Loucy (cell line): ENCODE measurements around the gene RPL27A.

Experiments used
- H2AFZ ChIP-seq: fragments of 200-600 bp; sonication (generic); 2 replicates; pipeline ENCODE4 v1.6.0; 2016; ENCODE audit warnings: antibody characterized with exemption, mild to moderate bottlenecking, low read length, moderate library complexity
- H3F3A ChIP-seq: fragments of 200-600 bp; 2 replicates; pipeline ENCODE4 v1.6.0; 2016; ENCODE audit warnings: antibody characterized with exemption, low read depth, mild to moderate bottlenecking
- H3K27me3 ChIP-seq: fragments of 200-600 bp; sonication (generic); 2 replicates; pipeline ENCODE4 v1.6.1; 2014; ENCODE audit warnings: low read length, mild to moderate bottlenecking; ENCODE audit not compliant: insufficient read depth, poor library complexity, severe bottlenecking
- H3K36me3 ChIP-seq: fragments of 200-600 bp; sonication (generic); 2 replicates; pipeline ENCODE4 v1.6.1; 2016; ENCODE audit warnings: low read length; ENCODE audit not compliant: insufficient read depth
- H3K4me1 ChIP-seq: fragments of 200-600 bp; sonication (generic); 2 replicates; pipeline ENCODE4 v1.5.1; 2014; ENCODE audit warnings: low read length, mild to moderate bottlenecking; ENCODE audit not compliant: insufficient read depth, poor library complexity, severe bottlenecking
- H3K4me2 ChIP-seq: fragments of 200-600 bp; sonication (generic); 2 replicates; pipeline ENCODE4 v1.6.0; 2014; ENCODE audit warnings: antibody characterized with exemption, low read length, low read depth, mild to moderate bottlenecking; ENCODE audit not compliant: poor library complexity, severe bottlenecking
- H3K4me3 ChIP-seq: fragments of 200-600 bp; sonication (generic); 2 replicates; pipeline ENCODE4 v1.5.1; 2014; ENCODE audit warnings: low read length, mild to moderate bottlenecking, mixed read lengths; ENCODE audit not compliant: poor library complexity, severe bottlenecking
- H3K79me2 ChIP-seq: fragments of 200-600 bp; sonication (generic); 2 replicates; pipeline ENCODE4 v1.6.1; 2014; ENCODE audit warnings: low read length; ENCODE audit not compliant: insufficient read depth
- H3K9ac ChIP-seq: fragments of 200-600 bp; sonication (generic); 2 replicates; pipeline ENCODE4 v1.6.0; 2014; ENCODE audit warnings: mild to moderate bottlenecking, low read depth, low read length, moderate library complexity; ENCODE audit not compliant: poor library complexity, severe bottlenecking
- H3K9me2 ChIP-seq: fragments of 200-600 bp; sonication (generic); replicated peaks from 2 replicates; pipeline ENCODE4 v1.6.1; 2016; ENCODE audit warnings: low read depth, low read length, mixed read lengths
- H3K9me3 ChIP-seq: fragments of 200-600 bp; sonication (generic); 2 replicates; pipeline ENCODE4 v1.6.1; 2014; ENCODE audit warnings: mild to moderate bottlenecking, antibody characterized with exemption, low read length, low read depth; ENCODE audit not compliant: insufficient read depth
- H4K20me1 ChIP-seq: fragments of 200-600 bp; sonication (generic); 2 replicates; pipeline ENCODE4 v1.6.0; 2014; ENCODE audit warnings: antibody characterized with exemption, low read length, mild to moderate bottlenecking; ENCODE audit not compliant: insufficient read depth, poor library complexity, severe bottlenecking
- EZH2phosphoT487 ChIP-seq: fragments of 200-600 bp; IDR thresholded peaks from 2 replicates; pipeline ENCODE4 v1.6.1; 2018; ENCODE audit warnings: antibody characterized with exemption, mild to moderate bottlenecking, moderate library complexity, borderline replicate concordance
- TF ChIP-seq, protein P1 (sequence below): fragments of 200-600 bp; sonication (generic); conservative IDR thresholded peaks from 2 replicates; pipeline ENCODE4 v1.5.1; 2014; ENCODE audit warnings: mild to moderate bottlenecking, antibody characterized with exemption, low read length

The RPL27A gene

DNA sequence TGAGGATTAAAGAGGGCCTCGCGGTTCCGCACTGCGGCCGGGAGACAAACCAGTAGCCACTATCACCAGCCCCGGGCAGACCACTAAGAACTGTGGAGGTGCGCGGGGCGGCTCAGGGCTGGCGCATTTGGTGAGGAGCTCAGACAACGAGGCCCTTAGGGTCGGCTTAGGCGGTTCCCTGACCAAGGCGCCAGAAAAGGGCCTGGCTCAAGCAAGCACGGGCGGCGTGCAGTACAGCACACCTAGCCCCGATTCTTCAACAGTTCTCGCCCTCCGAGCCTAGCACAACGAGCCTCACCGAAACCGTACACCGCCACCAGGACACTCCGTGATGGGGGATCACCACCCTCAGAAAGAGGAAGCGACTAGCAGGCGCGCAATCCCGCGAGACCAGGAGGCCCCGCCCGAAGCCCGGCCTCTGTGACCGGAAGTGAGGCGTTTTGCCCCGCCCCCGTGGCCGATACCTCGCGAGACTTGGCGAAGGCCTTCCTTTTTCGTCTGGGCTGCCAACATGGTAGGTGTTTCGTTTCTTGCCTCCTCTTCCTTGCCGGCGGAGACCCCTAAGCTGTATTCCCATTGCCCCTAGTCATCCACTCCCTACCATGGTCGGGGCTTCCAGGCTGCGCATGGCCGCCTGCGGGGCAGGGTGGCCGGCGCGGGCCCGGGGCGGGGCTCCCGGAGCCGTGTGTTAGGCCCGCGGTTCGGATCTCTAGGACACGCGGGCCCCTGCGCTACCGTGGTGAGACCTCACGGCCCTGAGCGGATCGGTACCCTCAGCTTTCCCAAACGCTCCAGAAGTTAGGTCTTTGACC lies at the start of gene RPL27A, which contains the start of gene TRIM66:
RPL27A (plus strand) TSS at position 490 of the 812 bp plus-strand sequence; CDS start at position 512, 22 bp downstream.
TRIM66 (minus strand) TSS at position 363 of the 812 bp plus-strand sequence. CDS start 10,391 bp downstream, outside the sequence.
- Histone ChIP-seq H3K79me2 (peaks cover 55% of the 10 kb centered on the region), H3K27me3 (peaks cover 6% of the 10 kb centered on the region), H3K36me3 (peaks cover 28% of the 10 kb centered on the region; the same call in 1 of the 2 replicates), H3K4me3 (peak within 1 kb of the TSS; percentile 94), H3K4me1 (peaks cover 27% of the 10 kb centered on the region), H3K9ac (peak within 1 kb of the TSS; percentile 99), H3F3A (no peaks in the 10 kb centered on the region), H3K9me3 (no peaks in the 10 kb centered on the region), H4K20me1 (peaks cover 37% of the 10 kb centered on the region), H3K9me2 (no peaks in the 10 kb centered on the region), H3K4me2 (peak within 1 kb of the TSS; percentile 89), H2AFZ (peak within 1 kb of the TSS; percentile 78)
- no peak for TF ChIP-seq EZH2phosphoT487
- TF ChIP-seq, protein P1, sequence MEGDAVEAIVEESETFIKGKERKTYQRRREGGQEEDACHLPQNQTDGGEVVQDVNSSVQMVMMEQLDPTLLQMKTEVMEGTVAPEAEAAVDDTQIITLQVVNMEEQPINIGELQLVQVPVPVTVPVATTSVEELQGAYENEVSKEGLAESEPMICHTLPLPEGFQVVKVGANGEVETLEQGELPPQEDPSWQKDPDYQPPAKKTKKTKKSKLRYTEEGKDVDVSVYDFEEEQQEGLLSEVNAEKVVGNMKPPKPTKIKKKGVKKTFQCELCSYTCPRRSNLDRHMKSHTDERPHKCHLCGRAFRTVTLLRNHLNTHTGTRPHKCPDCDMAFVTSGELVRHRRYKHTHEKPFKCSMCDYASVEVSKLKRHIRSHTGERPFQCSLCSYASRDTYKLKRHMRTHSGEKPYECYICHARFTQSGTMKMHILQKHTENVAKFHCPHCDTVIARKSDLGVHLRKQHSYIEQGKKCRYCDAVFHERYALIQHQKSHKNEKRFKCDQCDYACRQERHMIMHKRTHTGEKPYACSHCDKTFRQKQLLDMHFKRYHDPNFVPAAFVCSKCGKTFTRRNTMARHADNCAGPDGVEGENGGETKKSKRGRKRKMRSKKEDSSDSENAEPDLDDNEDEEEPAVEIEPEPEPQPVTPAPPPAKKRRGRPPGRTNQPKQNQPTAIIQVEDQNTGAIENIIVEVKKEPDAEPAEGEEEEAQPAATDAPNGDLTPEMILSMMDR = no peak

DNA sequence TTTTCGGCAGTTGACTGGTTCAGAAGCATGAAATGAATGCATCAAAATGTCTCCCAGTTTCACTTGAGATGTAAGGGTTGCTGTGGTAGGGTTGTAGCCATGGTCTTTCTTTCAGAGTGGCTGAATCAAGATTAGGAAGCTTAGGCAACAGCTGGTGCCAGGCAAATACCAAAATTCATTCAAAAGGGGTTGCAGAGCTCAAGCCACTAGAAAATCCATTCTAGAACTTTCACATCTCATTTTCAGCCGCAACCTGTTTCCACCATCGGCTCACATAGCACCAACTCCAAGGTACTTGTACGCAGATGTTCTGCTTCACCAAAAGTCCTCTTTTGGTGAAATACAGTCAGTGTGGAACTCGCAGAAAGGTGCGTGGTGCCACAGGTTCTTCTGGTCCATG lies 48.1 kb upstream of the RPL27A start:
- Histone ChIP-seq H3K9me2 (no peaks in the 10 kb centered on the region), H3F3A (no peaks in the 10 kb centered on the region), H2AFZ (no peak overlapping the region), H3K4me2 (no peak overlapping the region), H4K20me1 (no peaks in the 10 kb centered on the region), H3K36me3 (no peaks in the 10 kb centered on the region; the same call in 1 of the 2 replicates), H3K9ac (no peak overlapping the region), H3K9me3 (no peaks in the 10 kb centered on the region), H3K79me2 (no peaks in the 10 kb centered on the region), H3K4me3 (no peak overlapping the region), H3K4me1 (no peaks in the 10 kb centered on the region), H3K27me3 (no peaks in the 10 kb centered on the region)
- TF ChIP-seq, protein P1 = no peak
- no peak for TF ChIP-seq EZH2phosphoT487

DNA sequence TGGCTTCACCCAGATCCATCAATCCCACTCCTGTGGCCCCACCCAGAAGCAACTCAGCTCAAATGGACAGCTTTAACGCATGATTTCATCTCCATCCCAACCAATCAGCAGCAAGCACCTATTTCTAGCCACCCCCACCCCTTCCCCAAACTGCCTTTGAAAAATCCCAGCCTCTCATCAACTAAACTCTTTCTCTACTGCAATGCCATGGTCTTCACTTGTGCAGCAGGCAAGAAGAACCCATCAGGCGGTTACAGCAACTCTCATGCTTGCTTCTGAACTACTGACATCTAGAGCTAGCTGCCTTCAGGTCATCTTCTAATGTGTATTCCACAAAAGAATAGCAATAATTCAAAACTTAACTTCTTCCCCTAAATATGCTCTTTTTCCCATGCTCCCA lies 46.5 kb upstream of the RPL27A start:
- Histone ChIP-seq H3F3A (no peaks in the 10 kb centered on the region), H3K9me2 (no peaks in the 10 kb centered on the region), H4K20me1 (no peaks in the 10 kb centered on the region), H3K36me3 (peaks cover 3% of the 10 kb centered on the region; the same call in 1 of the 2 replicates), H3K9ac (no peak overlapping the region), H3K9me3 (no peaks in the 10 kb centered on the region), H3K4me1 (no peaks in the 10 kb centered on the region), H3K4me2 (no peak overlapping the region), H3K27me3 (no peaks in the 10 kb centered on the region), H2AFZ (no peak overlapping the region), H3K79me2 (no peaks in the 10 kb centered on the region), H3K4me3 (no peak overlapping the region)
- TF ChIP-seq, protein P1 = no peak
- no peak for TF ChIP-seq EZH2phosphoT487
